DOHH2 (cell line): ENCODE measurements around the gene CRISPLD2.

Experiments
- H3F3A ChIP-seq: fragments of 200-600 bp; sonication (generic), shearing (Covaris generic); 2 replicates; pipeline ENCODE4 v1.6.0; 2016; ENCODE audit warnings: antibody characterized with exemption, mild to moderate bottlenecking; ENCODE audit not compliant: control insufficient read depth, insufficient read depth
- H3K27ac ChIP-seq: fragments of 200-600 bp; sonication (generic); 2 replicates; pipeline ENCODE4 v1.5.1; 2014; ENCODE audit warnings: low read depth, mild to moderate bottlenecking, low read length, moderate library complexity
- H3K27me3 ChIP-seq: fragments of 200-600 bp; sonication (generic); 2 replicates; pipeline ENCODE4 v1.6.1; 2014; ENCODE audit warnings: mild to moderate bottlenecking, low read length, mixed read lengths; ENCODE audit not compliant: control insufficient read depth
- H3K36me3 ChIP-seq: fragments of 200-600 bp; sonication (generic); 2 replicates; pipeline ENCODE4 v1.6.1; 2014; ENCODE audit warnings: mild to moderate bottlenecking, low read length, moderate library complexity, mixed read lengths; ENCODE audit not compliant: control insufficient read depth
- H3K4me1 ChIP-seq: fragments of 200-600 bp; sonication (generic); 2 replicates; pipeline ENCODE4 v1.6.1; 2014; ENCODE audit warnings: mild to moderate bottlenecking, low read length, mixed read lengths; ENCODE audit not compliant: control insufficient read depth
- H3K4me2 ChIP-seq: fragments of 200-600 bp; sonication (generic); 2 replicates; pipeline ENCODE4 v1.6.0; 2014; ENCODE audit warnings: mild to moderate bottlenecking, low read length, moderate library complexity
- H3K4me3 ChIP-seq: fragments of 200-600 bp; sonication (generic); 2 replicates; pipeline ENCODE4 v1.5.1; 2014; ENCODE audit warnings: mild to moderate bottlenecking, low read length, mixed read lengths
- H3K79me2 ChIP-seq: fragments of 200-600 bp; sonication (generic); 2 replicates; pipeline ENCODE4 v1.6.1; 2014; ENCODE audit warnings: mild to moderate bottlenecking, low read length, mixed read lengths; ENCODE audit not compliant: control insufficient read depth
- H3K9me2 ChIP-seq: fragments of 200-600 bp; sonication (generic); replicated peaks from 2 replicates; pipeline ENCODE4 v1.6.1; 2014; ENCODE audit warnings: mild to moderate bottlenecking, low read length, mixed read lengths; ENCODE audit not compliant: control insufficient read depth
- H3K9me3 ChIP-seq: fragments of 200-600 bp; sonication (generic); 2 replicates; pipeline ENCODE4 v1.6.1; 2014; ENCODE audit warnings: antibody characterized with exemption, low read length, mixed read lengths; ENCODE audit not compliant: control insufficient read depth, insufficient read depth
- H4K20me1 ChIP-seq: fragments of 200-600 bp; sonication (generic); 2 replicates; pipeline ENCODE4 v1.6.0; 2014; ENCODE audit warnings: low read depth, mild to moderate bottlenecking, antibody characterized with exemption, low read length, moderate library complexity; ENCODE audit not compliant: control insufficient read depth, insufficient read depth
- EZH2phosphoT487 ChIP-seq: fragments of 200-600 bp; sonication (generic); IDR thresholded peaks from 2 replicates; pipeline ENCODE4 v1.6.1; 2017; ENCODE audit warnings: borderline replicate concordance, mild to moderate bottlenecking, antibody characterized with exemption, low read length, moderate library complexity, mixed read lengths
- TF ChIP-seq, protein P1 (sequence below): fragments of 200-600 bp; sonication (generic); IDR thresholded peaks from one replicate; pipeline ENCODE4 v1.5.1; 2014; ENCODE audit warnings: antibody characterized with exemption, mild to moderate bottlenecking, low read depth, low read length; ENCODE audit not compliant: poor library complexity, severe bottlenecking

CRISPLD2 gene

DNA sequence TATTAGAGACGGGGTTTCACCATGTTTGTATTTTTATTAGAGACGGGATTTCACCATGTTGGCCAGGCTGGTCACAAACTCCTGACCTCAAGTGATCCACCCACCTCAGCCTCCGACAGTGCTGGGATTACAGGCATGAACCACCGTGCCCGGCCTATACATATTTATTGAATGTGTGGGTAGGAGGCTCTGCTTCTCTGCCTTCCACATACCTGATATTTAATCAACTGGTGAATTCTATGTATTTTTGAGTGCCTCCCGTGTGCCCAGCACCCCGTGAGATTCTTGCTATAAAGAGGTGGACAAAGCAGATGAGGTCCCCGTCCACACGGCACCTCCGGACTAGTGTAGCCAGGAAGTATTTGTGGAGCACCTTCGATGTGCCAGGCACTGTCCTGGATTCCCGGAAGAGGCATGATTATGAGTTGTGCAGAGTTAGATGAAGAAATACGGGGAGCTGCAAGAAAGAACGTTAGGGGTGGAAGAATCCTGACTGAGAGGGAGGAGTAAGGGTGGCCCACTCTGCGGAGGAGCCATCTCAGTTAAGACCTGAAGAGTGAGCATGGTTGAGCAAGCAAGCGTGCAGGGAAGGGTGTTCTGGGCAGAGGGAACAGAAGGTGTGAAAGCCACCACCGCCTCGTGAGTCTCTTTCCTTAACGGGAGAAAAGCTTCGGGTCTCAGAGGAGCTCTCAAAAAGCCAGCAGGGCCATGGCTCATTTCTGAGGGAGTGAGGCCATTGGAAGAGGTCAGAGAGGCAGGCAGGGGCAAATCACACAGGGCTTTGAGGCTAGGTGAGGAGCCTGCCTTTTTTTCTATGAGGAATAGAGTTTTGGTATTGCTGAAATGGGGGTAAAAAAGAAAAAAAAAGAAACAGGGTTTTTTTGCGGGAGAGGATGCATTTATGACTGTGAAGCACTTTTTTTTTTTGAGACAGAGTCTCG, 21.2 kb downstream of the CRISPLD2 start:
- no peaks in the 10 kb centered on the region for H3K36me3 ChIP-seq
- no peaks in the 10 kb centered on the region for H3K27me3 ChIP-seq
- no peak overlapping the region for H3K4me2 ChIP-seq

DNA sequence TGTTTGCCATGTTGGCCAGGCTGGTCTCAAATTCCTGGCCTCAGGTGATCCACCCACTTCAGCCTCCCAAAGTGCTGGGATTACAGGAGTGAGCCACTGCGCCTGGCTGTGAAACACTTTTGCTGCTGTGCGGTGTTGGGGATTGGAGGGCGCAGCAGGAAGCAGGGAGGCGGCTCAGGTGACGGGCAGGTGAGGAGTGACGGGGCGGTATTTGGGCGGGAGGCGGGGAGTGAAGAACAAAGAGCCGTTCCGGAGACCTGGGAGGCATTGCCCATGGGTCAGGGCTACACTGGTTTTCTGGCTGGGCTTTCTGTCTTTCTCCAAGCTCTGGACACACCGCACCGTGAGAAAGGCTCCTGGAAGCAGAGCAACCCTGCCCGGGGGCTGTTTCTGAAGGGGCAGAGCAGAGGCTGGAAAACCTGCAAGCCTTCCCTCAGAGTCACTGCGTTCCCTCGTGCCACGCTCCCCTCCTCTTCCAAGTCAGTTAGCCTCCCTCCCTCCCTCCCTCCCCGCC, 22.1 kb downstream of the CRISPLD2 start:
- Histone ChIP-seq H3K79me2 (no peaks in the 10 kb centered on the region), H3K4me2 (no peak overlapping the region), H3K36me3 (no peaks in the 10 kb centered on the region), H3K9me2 (no peaks in the 10 kb centered on the region), H3K4me1 (no peaks in the 10 kb centered on the region), H3K4me3 (no peak overlapping the region), H3K27ac (no peak overlapping the region), H3K27me3 (no peaks in the 10 kb centered on the region), H3K9me3 (no peaks in the 10 kb centered on the region), H3F3A (no peaks in the 10 kb centered on the region), H4K20me1 (no peaks in the 10 kb centered on the region)
- TF ChIP-seq EZH2phosphoT487 = no peak
- TF ChIP-seq, protein P1, sequence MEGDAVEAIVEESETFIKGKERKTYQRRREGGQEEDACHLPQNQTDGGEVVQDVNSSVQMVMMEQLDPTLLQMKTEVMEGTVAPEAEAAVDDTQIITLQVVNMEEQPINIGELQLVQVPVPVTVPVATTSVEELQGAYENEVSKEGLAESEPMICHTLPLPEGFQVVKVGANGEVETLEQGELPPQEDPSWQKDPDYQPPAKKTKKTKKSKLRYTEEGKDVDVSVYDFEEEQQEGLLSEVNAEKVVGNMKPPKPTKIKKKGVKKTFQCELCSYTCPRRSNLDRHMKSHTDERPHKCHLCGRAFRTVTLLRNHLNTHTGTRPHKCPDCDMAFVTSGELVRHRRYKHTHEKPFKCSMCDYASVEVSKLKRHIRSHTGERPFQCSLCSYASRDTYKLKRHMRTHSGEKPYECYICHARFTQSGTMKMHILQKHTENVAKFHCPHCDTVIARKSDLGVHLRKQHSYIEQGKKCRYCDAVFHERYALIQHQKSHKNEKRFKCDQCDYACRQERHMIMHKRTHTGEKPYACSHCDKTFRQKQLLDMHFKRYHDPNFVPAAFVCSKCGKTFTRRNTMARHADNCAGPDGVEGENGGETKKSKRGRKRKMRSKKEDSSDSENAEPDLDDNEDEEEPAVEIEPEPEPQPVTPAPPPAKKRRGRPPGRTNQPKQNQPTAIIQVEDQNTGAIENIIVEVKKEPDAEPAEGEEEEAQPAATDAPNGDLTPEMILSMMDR = no peak

More for the DNA sequence above, 21.2 kb downstream of the CRISPLD2 start:
- Histone ChIP-seq H3K4me3 (no peak overlapping the region), H3K9me2 (no peaks in the 10 kb centered on the region), H3K4me1 (no peaks in the 10 kb centered on the region), H3K79me2 (no peaks in the 10 kb centered on the region), H4K20me1 (no peaks in the 10 kb centered on the region), H3K9me3 (no peaks in the 10 kb centered on the region), H3F3A (no peaks in the 10 kb centered on the region), H3K27ac (no peak overlapping the region)
- TF ChIP-seq, protein P1 = no peak
- no peak for TF ChIP-seq EZH2phosphoT487

DNA sequence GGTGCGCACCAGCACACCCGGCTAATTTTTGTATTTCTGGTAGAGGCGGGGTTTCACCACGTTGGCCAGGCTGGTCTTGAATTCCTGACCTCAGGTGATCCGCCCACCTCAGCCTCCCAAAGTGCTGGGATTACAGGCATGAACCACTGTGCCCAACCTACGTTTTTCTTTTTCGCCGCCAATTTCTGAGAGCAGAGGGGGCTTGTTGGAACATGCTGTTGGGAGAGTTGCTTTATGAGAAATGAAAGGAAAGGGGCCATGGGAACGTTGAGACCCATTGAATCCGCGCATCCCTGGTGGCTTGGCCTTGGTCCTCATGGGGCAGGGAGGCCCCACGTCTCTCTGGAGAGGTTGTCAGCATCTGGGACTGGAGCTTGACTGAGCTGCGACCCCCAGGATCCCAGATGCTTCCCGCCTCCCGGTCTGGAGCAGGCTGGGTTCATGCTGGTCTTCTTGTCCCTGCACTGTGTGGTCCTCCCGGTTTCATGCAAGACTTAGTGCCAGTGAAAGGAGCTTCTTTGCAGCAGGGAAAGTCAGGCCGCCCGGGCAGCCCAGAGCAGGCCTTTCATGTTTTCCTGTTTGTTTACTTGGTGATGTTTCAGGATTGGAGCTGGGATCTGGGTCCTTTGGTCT, 22.8 kb downstream of the CRISPLD2 start:
- Histone ChIP-seq H3K27me3 (no peaks in the 10 kb centered on the region), H3K9me2 (no peaks in the 10 kb centered on the region), H3K27ac (no peak overlapping the region), H3K36me3 (no peaks in the 10 kb centered on the region), H3K79me2 (no peaks in the 10 kb centered on the region), H3K4me2 (no peak overlapping the region), H3K4me1 (no peaks in the 10 kb centered on the region), H3K9me3 (no peaks in the 10 kb centered on the region), H3F3A (no peaks in the 10 kb centered on the region), H3K4me3 (no peak overlapping the region), H4K20me1 (no peaks in the 10 kb centered on the region)
- TF ChIP-seq EZH2phosphoT487 = no peak
- TF ChIP-seq, protein P1 = no peak
